ENCODE data around the gene NAA35. TPM values are rescaled to one million over a fixed set of nuclear protein-coding genes. Genes with fewer than 3 reads are reported as not detected.

NAA35 gene
- total and polyA plus RNA-seq, 9 of the 15 experiments (the other 6 are each of a cell fraction or from before 2014, with no cell fraction given) = 17.7 to 43.9 (median 29.0) TPM

- H3K9ac ChIP-seq (ENCODE audit: insufficient read depth in 1 of 2, low read depth in 2 of 2, low read length in 2 of 2) = no peak overlapping the region
- H3K36me3 ChIP-seq (ENCODE audit: control insufficient read depth, insufficient read depth, low read length) = peaks cover 69% of the 10 kb centered on the region
- BruUV-seq (replicated peaks) = no TSS peak
- H3K4me3 ChIP-seq = no peak overlapping the region
- TF ChIP-seq NFIC (IDR thresholded peaks at IDR 0.05) = peak; percentile 98
- TF ChIP-seq ZNF699 (CRISPR knock-in tag; IDR thresholded peaks at IDR 0.05; ENCODE audit: insufficient replicate concordance) = no peak
- no peak for TF ChIP-seq CEBPZ (IDR thresholded peaks at IDR 0.05; ENCODE audit: borderline replicate concordance, low read depth, low read length)
- TF ChIP-seq, protein P1, sequence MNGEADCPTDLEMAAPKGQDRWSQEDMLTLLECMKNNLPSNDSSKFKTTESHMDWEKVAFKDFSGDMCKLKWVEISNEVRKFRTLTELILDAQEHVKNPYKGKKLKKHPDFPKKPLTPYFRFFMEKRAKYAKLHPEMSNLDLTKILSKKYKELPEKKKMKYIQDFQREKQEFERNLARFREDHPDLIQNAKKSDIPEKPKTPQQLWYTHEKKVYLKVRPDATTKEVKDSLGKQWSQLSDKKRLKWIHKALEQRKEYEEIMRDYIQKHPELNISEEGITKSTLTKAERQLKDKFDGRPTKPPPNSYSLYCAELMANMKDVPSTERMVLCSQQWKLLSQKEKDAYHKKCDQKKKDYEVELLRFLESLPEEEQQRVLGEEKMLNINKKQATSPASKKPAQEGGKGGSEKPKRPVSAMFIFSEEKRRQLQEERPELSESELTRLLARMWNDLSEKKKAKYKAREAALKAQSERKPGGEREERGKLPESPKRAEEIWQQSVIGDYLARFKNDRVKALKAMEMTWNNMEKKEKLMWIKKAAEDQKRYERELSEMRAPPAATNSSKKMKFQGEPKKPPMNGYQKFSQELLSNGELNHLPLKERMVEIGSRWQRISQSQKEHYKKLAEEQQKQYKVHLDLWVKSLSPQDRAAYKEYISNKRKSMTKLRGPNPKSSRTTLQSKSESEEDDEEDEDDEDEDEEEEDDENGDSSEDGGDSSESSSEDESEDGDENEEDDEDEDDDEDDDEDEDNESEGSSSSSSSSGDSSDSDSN (IDR thresholded peaks at IDR 0.05; ENCODE audit: borderline replicate concordance in 1 of 2, low read depth in 2 of 2, low read length in 2 of 2) = no peak
- no peak for TF ChIP-seq E2F1 (CRISPR knock-in tag; IDR thresholded peaks at IDR 0.05)
- peak; percentile 63; the same call in 1 of the 2 replicates for TF ChIP-seq NFIX (CRISPR knock-in tag; IDR thresholded peaks at IDR 0.05; ENCODE audit: low read depth)
- TF ChIP-seq PHF20 (IDR thresholded peaks at IDR 0.05; ENCODE audit: partially characterized antibody) = no peak
- TF ChIP-seq SMAD4 (CRISPR knock-in tag; conservative IDR thresholded peaks at IDR 0.05) = no peak
- no peak for TF ChIP-seq ETV5 (CRISPR knock-in tag; IDR thresholded peaks at IDR 0.05; ENCODE audit: low read depth)
- TF ChIP-seq DPF2 (IDR thresholded peaks at IDR 0.05) = no peak
- peak; percentile 6; the same call in 1 of the 2 replicates for TF ChIP-seq RFX1 (IDR thresholded peaks at IDR 0.05)
- no peak for TF ChIP-seq CBFB (CRISPR knock-in tag; IDR thresholded peaks at IDR 0.05)
- TF ChIP-seq CSDE1 (IDR thresholded peaks at IDR 0.05) = no peak
- ATAC-seq (no peak), FAIRE-seq (no peak), DNase-seq (ENCODE audit: extremely low read depth in 1 of 4, low spot score in 3 of 4) (peak in 1 of 4 experiments; percentile 9)
- no peaks in the 10 kb centered on the region for H4K20me1 ChIP-seq (replicated peaks; ENCODE audit: control insufficient read depth, insufficient read depth, low read length)
- CTCF ChIA-PET (ENCODE audit: low intra/inter-chr PET ratio) = no interaction called here
- POLR2A ChIA-PET = no interaction called here
- no peaks in the 10 kb centered on the region for H3K9me1 ChIP-seq (ENCODE audit: control insufficient read depth, insufficient read depth, low read length)
- in situ Hi-C loops (cut with MboI) (no loop called here), intact Hi-C loops (cut with micrococcal nuclease) (no loop called here)
- H3K9me3 ChIP-seq (replicated peaks; ENCODE audit: control insufficient read depth, insufficient read depth, low read depth, low read length) = no peaks in the 10 kb centered on the region
- no peak overlapping the region for H3K4me2 ChIP-seq (ENCODE audit: insufficient read depth, low read length)
- H3K27me3 ChIP-seq (ENCODE audit: control insufficient read depth in 2 of 2, insufficient read depth in 2 of 2, low read length in 2 of 2) = no peaks in the 10 kb centered on the region
- peaks cover 8% of the 10 kb centered on the region for H3K79me2 ChIP-seq (ENCODE audit: control insufficient read depth, insufficient read depth, low read length)
- H2AFZ ChIP-seq (ENCODE audit: low read depth, low read length) = no peak overlapping the region
- H3K4me1 ChIP-seq (replicated peaks in 1 of 2; ENCODE audit: control insufficient read depth in 2 of 2, insufficient read depth in 2 of 2, low read length in 2 of 2) = no peaks in the 10 kb centered on the region
- WGBS (ENCODE audit: insufficient coverage, low coverage, missing lambda C conversion rate) = 96% methylated on average over 3 of the region's 3 CpGs
- H3K27ac ChIP-seq (ENCODE audit: extremely low read depth, low read depth, low read length) = no peak overlapping the region
These were observed 19.7 kb downstream of the NAA35 start for GRCh38 chr9:85960688-85961093.
